ENCODE data around the gene CTSK. TPM values are rescaled to one million over a fixed set of nuclear protein-coding genes. Genes with fewer than 3 reads are reported as not detected.
A peak's percentile ranks its signal among the peaks of the same experiment; 100 is the strongest.
"Not testable (repeated sequence)": the region's sequence is repeated elsewhere in the genome, so short reads cannot be mapped to it uniquely, and the experiment has no call there.

Gene CTSK
- total RNA-seq, 1 experiment from 2014 or later = 12.3 TPM

GRCh38 chr1:150799089-150799488 lies 9.0 kb downstream of the CTSK start:
- ChIA-PET POLR2A (ENCODE audit: low non-redundant PET) (no interaction called here), CTCF (no interaction called here)
- Histone ChIP-seq H3K9me3 (ENCODE audit: low read depth, low read length, poor library complexity, severe bottlenecking) (no peaks in the 10 kb centered on the region), H3K36me3 (ENCODE audit: insufficient read depth, low read length, poor library complexity, severe bottlenecking) (no peaks in the 10 kb centered on the region), H3K4me1 (ENCODE audit: insufficient read depth, low read length, poor library complexity, severe bottlenecking) (peaks cover 7% of the 10 kb centered on the region), H3K27me3 (replicated peaks; ENCODE audit: insufficient read depth, low read depth, low read length, poor library complexity) (no peaks in the 10 kb centered on the region), H3K4me3 (ENCODE audit: low read depth, low read length, poor library complexity, severe bottlenecking) (no peak overlapping the region), H3K27ac (ENCODE audit: low read depth, low read length, poor library complexity, severe bottlenecking) (no peak overlapping the region)
- intact Hi-C loops (cut with micrococcal nuclease; ENCODE audit: unreplicated experiment) = no loop called here
- TF ChIP-seq CTCF (conservative IDR thresholded peaks at IDR 0.05; ENCODE audit: low read depth, low read length) = no peak
- TF ChIP-seq EZH2 (IDR thresholded peaks at IDR 0.05; ENCODE audit: borderline replicate concordance, low read depth, low read length, poor library complexity, severe bottlenecking) = no peak
- no TSS peak for BruUV-seq (replicated peaks)
- no peak for DNase-seq (ENCODE audit: low spot score)

- Histone ChIP-seq H3K27me3 (replicated peaks; ENCODE audit: insufficient read depth, low read depth, low read length, poor library complexity) (no peaks in the 10 kb centered on the region), H3K36me3 (ENCODE audit: insufficient read depth, low read length, poor library complexity, severe bottlenecking) (no peaks in the 10 kb centered on the region), H3K27ac (ENCODE audit: low read depth, low read length, poor library complexity, severe bottlenecking) (no peak overlapping the region), H3K4me3 (ENCODE audit: low read depth, low read length, poor library complexity, severe bottlenecking) (no peak overlapping the region), H3K9me3 (ENCODE audit: low read depth, low read length, poor library complexity, severe bottlenecking) (no peaks in the 10 kb centered on the region), H3K4me1 (ENCODE audit: insufficient read depth, low read length, poor library complexity, severe bottlenecking) (peaks cover 7% of the 10 kb centered on the region)
- TF ChIP-seq EZH2 (IDR thresholded peaks at IDR 0.05; ENCODE audit: borderline replicate concordance, low read depth, low read length, poor library complexity, severe bottlenecking) (no peak), CTCF (conservative IDR thresholded peaks at IDR 0.05; ENCODE audit: low read depth, low read length) (no peak)
- ChIA-PET POLR2A (ENCODE audit: low non-redundant PET) (no interaction called here), CTCF (no interaction called here)
- no TSS peak for BruUV-seq (replicated peaks)
- DNase-seq (ENCODE audit: low spot score) = peak; percentile 73
- intact Hi-C loops (cut with micrococcal nuclease; ENCODE audit: unreplicated experiment) = no loop called here
Measured at GRCh38 chr1:150798525-150798924, 9.5 kb downstream of the CTSK start.

- TF ChIP-seq CTCF (conservative IDR thresholded peaks at IDR 0.05; ENCODE audit: low read depth, low read length) = no peak
- TF ChIP-seq EZH2 (IDR thresholded peaks at IDR 0.05; ENCODE audit: borderline replicate concordance, low read depth, low read length, poor library complexity, severe bottlenecking) = no peak
- no peak overlapping the region for H3K27ac ChIP-seq (ENCODE audit: low read depth, low read length, poor library complexity, severe bottlenecking)
- DNase-seq (ENCODE audit: low spot score) = no peak
- peaks cover 7% of the 10 kb centered on the region for H3K4me1 ChIP-seq (ENCODE audit: insufficient read depth, low read length, poor library complexity, severe bottlenecking)
- intact Hi-C loops (cut with micrococcal nuclease; ENCODE audit: unreplicated experiment) = no loop called here
- H3K9me3 ChIP-seq (ENCODE audit: low read depth, low read length, poor library complexity, severe bottlenecking) = no peaks in the 10 kb centered on the region
- no peaks in the 10 kb centered on the region for H3K27me3 ChIP-seq (replicated peaks; ENCODE audit: insufficient read depth, low read depth, low read length, poor library complexity)
- H3K4me3 ChIP-seq (ENCODE audit: low read depth, low read length, poor library complexity, severe bottlenecking) = no peak overlapping the region
- H3K36me3 ChIP-seq (ENCODE audit: insufficient read depth, low read length, poor library complexity, severe bottlenecking) = no peaks in the 10 kb centered on the region
- CTCF ChIA-PET = no interaction called here
- BruUV-seq (replicated peaks) = no TSS peak
- POLR2A ChIA-PET (ENCODE audit: low non-redundant PET) = no interaction called here
Measured at GRCh38 chr1:150796374-150796773, 11.7 kb downstream of the CTSK start.

DNA sequence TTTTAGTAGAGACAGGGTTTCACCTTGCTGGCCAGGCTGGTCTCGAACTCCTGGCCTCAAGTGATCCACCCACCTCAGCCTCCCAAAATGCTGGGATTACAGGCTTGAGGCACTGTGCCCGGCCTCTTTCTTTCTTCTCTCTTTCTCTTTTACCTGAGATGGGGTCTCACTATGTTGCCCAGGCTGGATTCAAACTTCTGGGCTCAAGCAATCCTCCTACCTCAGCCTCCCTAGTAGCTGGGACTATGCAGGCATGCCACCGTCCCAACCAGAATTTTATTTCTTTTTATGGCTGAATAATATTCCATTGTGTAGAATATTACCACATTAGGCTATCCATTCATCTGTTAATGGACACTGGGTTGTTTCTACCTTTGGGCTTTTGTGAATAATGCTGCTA lies 14.3 kb downstream of the CTSK start:
- BruUV-seq (replicated peaks); H3K27me3 ChIP-seq (replicated peaks; ENCODE audit: insufficient read depth, low read depth, low read length, poor library complexity); intact Hi-C loops (cut with micrococcal nuclease; ENCODE audit: unreplicated experiment); CTCF ChIA-PET; DNase-seq (ENCODE audit: low spot score); H3K4me3 ChIP-seq (ENCODE audit: low read depth, low read length, poor library complexity, severe bottlenecking); H3K9me3 ChIP-seq (ENCODE audit: low read depth, low read length, poor library complexity, severe bottlenecking); H3K4me1 ChIP-seq (ENCODE audit: insufficient read depth, low read length, poor library complexity, severe bottlenecking); H3K27ac ChIP-seq (ENCODE audit: low read depth, low read length, poor library complexity, severe bottlenecking); H3K36me3 ChIP-seq (ENCODE audit: insufficient read depth, low read length, poor library complexity, severe bottlenecking); POLR2A ChIA-PET (ENCODE audit: low non-redundant PET): not testable (repeated sequence)
